Smooth muscle cell (in vitro differentiated cells): ENCODE results near the gene MEF2D. TPM values are rescaled to one million over a fixed set of nuclear protein-coding genes. Genes with fewer than 3 reads are reported as not detected.

Source experiments
- DNase-seq: peaks from one replicate; lab custom pipeline; 2025; ENCODE audit not compliant: unreplicated experiment; lab: John Stamatoyannopoulos, UW
- H2AFZ ChIP-seq: fragments of 200-600 bp; sonication (generic); 2 replicates; pipeline ENCODE4 v1.6.0; 2016; ENCODE audit warnings: antibody characterized with exemption, low read depth, mild to moderate bottlenecking
- H3F3A ChIP-seq: fragments of 200-600 bp; sonication (generic); 2 replicates; pipeline ENCODE4 v1.6.0; 2017; ENCODE audit warnings: antibody characterized with exemption, low read depth
- H3K27ac ChIP-seq: fragments of 200-600 bp; sonication (generic); 2 replicates; pipeline ENCODE4 v1.5.1; 2016; ENCODE audit warnings: low read depth, mild to moderate bottlenecking
- H3K27me3 ChIP-seq: fragments of 200-600 bp; sonication (generic); 2 replicates; pipeline ENCODE4 v1.6.1; 2016; ENCODE audit warnings: low read depth, mild to moderate bottlenecking
- H3K36me3 ChIP-seq: fragments of 200-600 bp; sonication (generic); 2 replicates; pipeline ENCODE4 v1.5.1; 2016; ENCODE audit warnings: low read depth
- H3K4me1 ChIP-seq: fragments of 200-600 bp; sonication (generic); 2 replicates; pipeline ENCODE4 v1.5.1; 2016; ENCODE audit warnings: low read depth
- H3K4me2 ChIP-seq: fragments of 200-600 bp; sonication (generic); 2 replicates; pipeline ENCODE4 v1.6.0; 2016; ENCODE audit warnings: mild to moderate bottlenecking
- H3K4me3 ChIP-seq: fragments of 200-600 bp; sonication (generic); 2 replicates; pipeline ENCODE4 v1.5.1; 2016; ENCODE audit warnings: mild to moderate bottlenecking
- H3K79me2 ChIP-seq: fragments of 200-600 bp; sonication (generic); 2 replicates; pipeline ENCODE4 v1.6.0; 2016; ENCODE audit warnings: low read depth, mild to moderate bottlenecking
- H3K9ac ChIP-seq: fragments of 200-600 bp; sonication (generic); 2 replicates; pipeline ENCODE4 v1.6.0; 2016; ENCODE audit warnings: low read depth
- H3K9me3 ChIP-seq: fragments of 200-600 bp; sonication (generic); replicated peaks from 2 replicates; pipeline ENCODE4 v1.5.1; 2016; ENCODE audit warnings: low read depth
- H4K20me1 ChIP-seq: fragments of 200-600 bp; sonication (generic); 2 replicates; pipeline ENCODE4 v1.6.0; 2016; ENCODE audit warnings: low read depth
- WGBS: methylation state at CpG from one replicate; pipeline ENCODE4 v1.1.7; 2016; ENCODE audit warnings: low lambda C conversion rate; 5-methylcytosine and 5-hydroxymethylcytosine counted together
- polyA plus RNA-seq: library from polyadenylated mRNA; unstranded; fragments of >200 nt; fragmentation: Nextera tagmentation; extraction: Ambion mirVana; gene quantifications from 2 replicates; pipeline ENCODE4 v1.2.1, GENCODE V29; 2016
- total RNA-seq: library from RNA; depleted of rRNA; stranded (reverse); fragments of >200 nt; gene quantifications from 2 replicates; pipeline ENCODE4 v1.2.3, GENCODE V29; 2014
- TF ChIP-seq, protein P1 (sequence below): fragments of 200-600 bp; sonication (generic); IDR thresholded peaks from 2 replicates; pipeline ENCODE4 v1.5.1; 2017; ENCODE audit warnings: borderline replicate concordance, mild to moderate bottlenecking, antibody characterized with exemption; ENCODE audit not compliant: insufficient read depth, poor library complexity, severe bottlenecking

The MEF2D gene
- total and polyA plus RNA-seq, 2 experiments from 2014 or later: 23.2 to 45.6 TPM

DNA sequence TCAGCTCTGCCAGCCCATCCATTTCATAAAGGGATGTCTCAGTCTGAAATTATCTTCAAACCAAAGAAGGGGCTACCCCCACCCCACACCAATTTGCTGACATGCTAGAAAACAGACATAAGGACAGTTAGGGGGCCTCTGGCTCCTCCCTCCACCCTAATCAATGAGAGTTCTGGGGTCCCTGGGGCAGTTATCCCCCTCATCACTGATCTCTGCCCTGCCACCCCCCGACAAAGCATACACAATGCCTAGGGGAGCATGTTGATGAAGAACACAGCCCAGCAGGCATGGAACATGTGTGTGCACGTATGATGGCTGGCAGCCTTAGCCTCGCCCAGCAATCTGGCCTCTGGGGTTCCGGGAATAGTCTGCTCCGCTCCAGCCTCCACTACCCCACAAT lies 72.6 kb downstream of the MEF2D start:
- TF ChIP-seq, protein P1, sequence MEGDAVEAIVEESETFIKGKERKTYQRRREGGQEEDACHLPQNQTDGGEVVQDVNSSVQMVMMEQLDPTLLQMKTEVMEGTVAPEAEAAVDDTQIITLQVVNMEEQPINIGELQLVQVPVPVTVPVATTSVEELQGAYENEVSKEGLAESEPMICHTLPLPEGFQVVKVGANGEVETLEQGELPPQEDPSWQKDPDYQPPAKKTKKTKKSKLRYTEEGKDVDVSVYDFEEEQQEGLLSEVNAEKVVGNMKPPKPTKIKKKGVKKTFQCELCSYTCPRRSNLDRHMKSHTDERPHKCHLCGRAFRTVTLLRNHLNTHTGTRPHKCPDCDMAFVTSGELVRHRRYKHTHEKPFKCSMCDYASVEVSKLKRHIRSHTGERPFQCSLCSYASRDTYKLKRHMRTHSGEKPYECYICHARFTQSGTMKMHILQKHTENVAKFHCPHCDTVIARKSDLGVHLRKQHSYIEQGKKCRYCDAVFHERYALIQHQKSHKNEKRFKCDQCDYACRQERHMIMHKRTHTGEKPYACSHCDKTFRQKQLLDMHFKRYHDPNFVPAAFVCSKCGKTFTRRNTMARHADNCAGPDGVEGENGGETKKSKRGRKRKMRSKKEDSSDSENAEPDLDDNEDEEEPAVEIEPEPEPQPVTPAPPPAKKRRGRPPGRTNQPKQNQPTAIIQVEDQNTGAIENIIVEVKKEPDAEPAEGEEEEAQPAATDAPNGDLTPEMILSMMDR: no peak
- H3K27me3 ChIP-seq: peaks cover 98% of the 10 kb centered on the region
- H3F3A ChIP-seq: no peaks in the 10 kb centered on the region
- no peak overlapping the region for H3K4me2 ChIP-seq
- H3K36me3 ChIP-seq: no peaks in the 10 kb centered on the region
- H4K20me1 ChIP-seq: no peaks in the 10 kb centered on the region
- no peak overlapping the region for H2AFZ ChIP-seq
- no peak overlapping the region for H3K9ac ChIP-seq
- H3K9me3 ChIP-seq: no peaks in the 10 kb centered on the region
- H3K4me1 ChIP-seq: peaks cover 16% of the 10 kb centered on the region
- H3K27ac ChIP-seq: no peak overlapping the region
- DNase-seq: no peak
- H3K79me2 ChIP-seq: no peaks in the 10 kb centered on the region
- H3K4me3 ChIP-seq: no peak overlapping the region
- WGBS: 93% methylated on average over 5 of the region's 5 CpGs

DNA sequence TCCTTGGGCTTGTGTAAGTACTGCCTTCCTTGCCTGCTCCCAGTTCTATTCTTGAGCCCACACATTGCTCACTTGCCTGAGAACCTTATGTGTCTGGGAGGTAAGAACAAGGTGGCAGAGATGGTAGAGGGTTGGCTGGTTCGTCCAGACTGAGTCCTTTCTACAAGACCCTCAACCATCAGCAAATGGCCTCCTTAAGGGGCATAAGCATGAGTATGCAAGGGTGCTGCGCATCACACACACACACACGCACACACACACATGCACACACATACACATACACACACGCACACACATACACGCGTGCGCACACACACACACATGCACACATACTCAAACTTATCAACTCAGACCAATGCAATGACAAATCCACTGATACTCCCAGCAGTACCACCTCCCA lies 74.6 kb downstream of the MEF2D start:
- Histone ChIP-seq H4K20me1 (no peaks in the 10 kb centered on the region), H3K27ac (no peak overlapping the region), H3K4me1 (peaks cover 12% of the 10 kb centered on the region), H3K4me3 (no peak overlapping the region), H3K27me3 (peaks cover 98% of the 10 kb centered on the region), H3K79me2 (no peaks in the 10 kb centered on the region), H3K9ac (no peak overlapping the region), H3K4me2 (no peak overlapping the region), H3F3A (no peaks in the 10 kb centered on the region), H2AFZ (no peak overlapping the region), H3K36me3 (no peaks in the 10 kb centered on the region), H3K9me3 (no peaks in the 10 kb centered on the region)
- TF ChIP-seq, protein P1: no peak
- no peak for DNase-seq
- WGBS: 84% methylated on average over 7 of the region's 7 CpGs

DNA sequence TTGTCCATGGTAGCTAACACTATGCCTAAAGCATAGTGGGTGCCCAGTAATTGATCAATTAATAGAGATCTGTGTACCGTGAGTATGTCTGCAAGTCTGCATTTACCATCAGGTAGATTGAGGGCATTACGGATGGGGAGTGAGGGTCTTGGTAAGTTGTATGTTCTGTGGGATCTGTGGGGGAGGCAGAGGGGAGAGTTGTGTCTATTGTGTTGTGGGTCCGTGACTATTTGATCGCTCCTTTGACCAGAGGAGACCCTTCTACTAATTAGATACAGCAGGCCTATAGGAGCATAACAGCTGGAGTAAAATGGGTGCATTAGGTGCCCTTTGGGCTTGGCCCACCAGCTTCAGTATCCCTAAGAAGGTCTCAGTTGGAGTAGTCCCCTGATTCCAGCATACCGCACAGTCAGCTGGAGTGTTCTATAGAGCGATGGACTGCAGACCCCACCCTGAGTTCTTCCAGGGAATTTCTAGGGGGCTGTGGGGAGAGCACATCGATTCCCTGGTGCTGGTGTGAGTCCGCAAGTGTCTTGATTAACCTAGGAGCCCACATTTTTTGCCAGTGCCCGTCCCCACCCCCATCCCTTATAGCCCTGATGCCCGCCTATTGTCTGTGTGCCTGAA lies 75.7 kb downstream of the MEF2D start:
- Histone ChIP-seq H4K20me1 (no peaks in the 10 kb centered on the region), H3K27me3 (peaks cover 98% of the 10 kb centered on the region), H3K9ac (no peak overlapping the region), H3K79me2 (no peaks in the 10 kb centered on the region), H3K4me3 (no peak overlapping the region), H3K4me1 (peaks cover 10% of the 10 kb centered on the region), H3K27ac (no peak overlapping the region), H2AFZ (no peak overlapping the region), H3K36me3 (no peaks in the 10 kb centered on the region), H3K9me3 (no peaks in the 10 kb centered on the region), H3K4me2 (no peak overlapping the region), H3F3A (no peaks in the 10 kb centered on the region)
- TF ChIP-seq, protein P1: no peak
- WGBS: 93% methylated on average over 10 of the region's 10 CpGs
- DNase-seq: no peak
